Epithelial cell of esophagus (primary cell): Measurements from ENCODE around the gene SERPING1.
"Not testable (repeated sequence)": the region's sequence is repeated elsewhere in the genome, so short reads cannot be mapped to it uniquely, and the experiment has no call there.

Experiments used
- DNase-seq: peaks from one replicate; pipeline ENCODE4 v3.0.0; 2010; ENCODE audit warnings: low read depth
- H3K4me3 ChIP-seq: 2 replicates; pipeline ENCODE4 v1.5.1; 2011; ENCODE audit warnings: mild to moderate bottlenecking, low read length, control low read depth
- TF ChIP-seq, protein P1 (sequence below): IDR thresholded peaks from 2 replicates; pipeline ENCODE4 v1.5.1; 2011; ENCODE audit warnings: low read depth, mild to moderate bottlenecking, low read length, control low read depth, inconsistent platforms; ENCODE audit not compliant: insufficient read depth; ENCODE audit errors: missing control alignments

SERPING1 gene

DNA sequence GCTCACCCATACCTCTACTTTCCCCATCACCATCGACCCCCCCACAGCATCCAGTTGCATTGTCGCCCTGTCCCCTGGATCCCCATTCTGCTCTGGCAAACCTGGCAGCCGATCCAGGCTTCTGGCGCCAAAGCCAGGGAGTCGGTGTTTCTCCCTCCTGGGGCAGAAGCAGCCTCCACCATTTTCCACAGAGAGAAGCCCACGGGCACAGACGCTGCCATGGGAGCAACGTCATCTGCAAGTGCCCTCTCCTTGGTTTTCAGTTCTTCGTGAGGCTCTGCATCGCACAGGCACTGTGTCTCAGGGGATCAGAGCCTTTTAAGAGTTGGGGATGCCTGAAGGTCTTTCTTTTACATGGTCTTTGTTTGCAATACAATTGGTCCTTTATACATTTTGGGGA lies 49.9 kb downstream of the SERPING1 start:
- TF ChIP-seq, protein P1, sequence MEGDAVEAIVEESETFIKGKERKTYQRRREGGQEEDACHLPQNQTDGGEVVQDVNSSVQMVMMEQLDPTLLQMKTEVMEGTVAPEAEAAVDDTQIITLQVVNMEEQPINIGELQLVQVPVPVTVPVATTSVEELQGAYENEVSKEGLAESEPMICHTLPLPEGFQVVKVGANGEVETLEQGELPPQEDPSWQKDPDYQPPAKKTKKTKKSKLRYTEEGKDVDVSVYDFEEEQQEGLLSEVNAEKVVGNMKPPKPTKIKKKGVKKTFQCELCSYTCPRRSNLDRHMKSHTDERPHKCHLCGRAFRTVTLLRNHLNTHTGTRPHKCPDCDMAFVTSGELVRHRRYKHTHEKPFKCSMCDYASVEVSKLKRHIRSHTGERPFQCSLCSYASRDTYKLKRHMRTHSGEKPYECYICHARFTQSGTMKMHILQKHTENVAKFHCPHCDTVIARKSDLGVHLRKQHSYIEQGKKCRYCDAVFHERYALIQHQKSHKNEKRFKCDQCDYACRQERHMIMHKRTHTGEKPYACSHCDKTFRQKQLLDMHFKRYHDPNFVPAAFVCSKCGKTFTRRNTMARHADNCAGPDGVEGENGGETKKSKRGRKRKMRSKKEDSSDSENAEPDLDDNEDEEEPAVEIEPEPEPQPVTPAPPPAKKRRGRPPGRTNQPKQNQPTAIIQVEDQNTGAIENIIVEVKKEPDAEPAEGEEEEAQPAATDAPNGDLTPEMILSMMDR, result no peak
- peak overlapping the region; percentile 31 for H3K4me3 ChIP-seq

GRCh38 chr11:57647960-57648800 lies 50.7 kb downstream of the SERPING1 start:
- peak overlapping the region; percentile 49 for H3K4me3 ChIP-seq
- TF ChIP-seq, protein P1, result no peak
- DNase-seq, result no peak

More for the DNA sequence above, 49.9 kb downstream of the SERPING1 start:
- DNase-seq, result no peak

DNA sequence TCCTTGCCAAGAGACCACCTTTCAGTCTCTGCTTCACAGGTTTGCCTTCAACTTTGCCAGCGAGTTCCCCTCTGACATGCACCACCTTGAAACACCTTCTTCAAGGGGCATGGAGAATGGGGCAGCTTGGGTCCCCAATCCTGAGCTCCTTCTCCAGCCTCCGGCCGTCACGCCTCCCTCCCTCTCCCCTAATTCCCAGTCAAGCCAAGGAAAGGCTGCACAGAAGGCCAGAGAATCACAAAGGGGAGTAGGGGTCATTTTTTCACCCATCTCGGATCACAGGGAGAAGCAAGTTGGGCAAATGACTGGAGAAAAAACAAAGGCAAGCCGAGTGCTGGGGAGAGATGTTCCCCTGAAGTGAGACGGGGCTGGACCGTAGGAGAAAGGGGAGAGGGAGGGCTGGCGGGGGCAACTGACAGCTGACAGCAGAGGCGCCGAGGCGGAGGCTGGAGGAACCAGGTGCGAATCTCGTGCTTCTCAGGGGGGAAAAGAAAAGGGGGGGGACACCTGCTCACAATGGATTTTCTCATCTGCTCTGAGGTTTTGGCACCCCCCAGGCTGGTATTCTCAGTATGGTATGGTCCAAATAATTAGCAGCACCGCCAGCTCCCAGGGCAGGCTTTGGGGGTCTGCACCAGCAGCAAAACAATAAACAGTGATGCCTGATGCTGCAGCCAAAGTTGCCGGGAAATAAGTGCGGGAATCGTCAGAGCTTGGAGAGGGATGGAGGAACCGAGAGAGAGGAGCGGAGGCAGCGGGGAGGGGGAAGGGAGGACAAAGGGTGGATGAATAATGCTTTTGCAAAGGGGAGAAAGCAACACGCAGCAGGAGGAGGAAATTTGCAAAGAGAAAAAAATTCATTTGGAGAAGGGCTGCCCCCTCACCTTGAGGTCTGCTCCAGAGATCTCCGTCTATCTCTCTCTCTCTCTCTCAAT lies 51.6 kb downstream of the SERPING1 start:
- peak overlapping the region; percentile 49 for H3K4me3 ChIP-seq
- DNase-seq, result no peak
- TF ChIP-seq, protein P1, result no peak

- TF ChIP-seq, protein P1, result no peak
- DNase-seq, result peak; percentile 75
- H3K4me3 ChIP-seq, result peak within 1 kb of the TSS; percentile 49
Measured at GRCh38 chr11:57649826-57650738, 52.6 kb downstream of the SERPING1 start, which contains the start of gene YPEL4. TSS of gene YPEL4 (minus strand) at chr11:57649912. CDS start at chr11:57647107, 2,805 bp downstream.

DNA sequence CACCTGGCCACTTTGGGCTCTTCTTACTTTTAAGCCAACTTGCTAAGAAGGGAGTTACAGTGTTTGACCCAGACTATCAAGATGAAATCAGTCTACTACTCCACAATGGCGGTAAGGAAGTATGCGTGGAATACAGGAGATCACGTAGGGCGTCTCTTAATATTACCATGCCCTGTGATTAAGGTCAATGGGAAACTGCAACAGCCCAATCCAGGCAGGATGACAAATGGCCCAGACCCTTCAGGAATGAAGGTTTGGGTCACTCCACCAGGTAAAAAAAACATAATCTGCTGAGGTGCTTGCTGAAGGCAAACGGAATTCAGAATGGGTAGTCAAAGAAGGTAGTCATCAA lies 53.2 kb downstream of the SERPING1 start:
- H3K4me3 ChIP-seq, result no peak overlapping the region
- TF ChIP-seq, protein P1, result no peak
- DNase-seq, result no peak

DNA sequence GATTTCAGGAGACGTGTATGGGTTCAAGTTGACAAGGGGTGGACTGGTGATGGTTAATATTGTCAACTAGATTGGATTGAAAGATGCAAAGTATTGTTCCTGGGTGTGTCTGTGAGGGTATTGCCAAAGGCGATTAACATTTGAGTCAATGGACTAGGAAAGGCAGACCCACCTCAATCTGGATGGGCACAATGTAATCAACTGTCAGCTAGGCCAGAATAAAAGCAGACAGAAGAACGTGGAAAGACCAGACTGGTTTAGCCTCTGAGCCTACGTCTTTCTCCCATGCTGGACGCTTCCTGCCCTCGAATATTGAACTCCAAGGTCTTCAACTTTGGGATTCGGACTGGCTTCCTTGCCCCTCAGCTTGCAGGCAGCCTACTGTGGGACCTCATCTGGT lies 53.9 kb downstream of the SERPING1 start:
- DNase-seq, result no peak
- H3K4me3 ChIP-seq, result no peak overlapping the region
- TF ChIP-seq, protein P1, result no peak

DNA sequence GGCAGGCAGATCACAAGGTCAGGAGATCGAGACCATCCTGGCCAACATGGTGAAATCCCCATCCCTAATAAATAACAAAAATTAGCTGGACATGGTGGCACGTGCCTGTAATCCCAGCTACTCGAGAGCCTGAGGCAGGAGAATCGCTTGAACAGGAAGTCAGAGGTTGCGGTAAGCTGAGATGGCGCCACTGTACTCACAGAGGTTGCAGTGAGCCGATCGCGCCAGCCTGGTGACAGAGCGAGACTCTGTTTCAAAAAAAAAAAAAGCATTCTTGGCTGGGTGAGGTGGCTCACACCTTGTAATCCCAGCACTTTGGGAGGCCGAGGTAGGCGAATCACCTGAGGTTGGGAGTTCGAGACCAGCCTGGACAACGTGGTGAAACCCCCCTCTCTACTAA lies 54.7 kb downstream of the SERPING1 start:
- DNase-seq, H3K4me3 ChIP-seq: not testable (repeated sequence)
